NCI-H1436 (cell line): Measurements from ENCODE around the gene TNIP2.

Source experiments
- DNase-seq: peaks from one replicate; lab custom pipeline; 2025; lab: John Stamatoyannopoulos, UW

The TNIP2 gene, protein sequence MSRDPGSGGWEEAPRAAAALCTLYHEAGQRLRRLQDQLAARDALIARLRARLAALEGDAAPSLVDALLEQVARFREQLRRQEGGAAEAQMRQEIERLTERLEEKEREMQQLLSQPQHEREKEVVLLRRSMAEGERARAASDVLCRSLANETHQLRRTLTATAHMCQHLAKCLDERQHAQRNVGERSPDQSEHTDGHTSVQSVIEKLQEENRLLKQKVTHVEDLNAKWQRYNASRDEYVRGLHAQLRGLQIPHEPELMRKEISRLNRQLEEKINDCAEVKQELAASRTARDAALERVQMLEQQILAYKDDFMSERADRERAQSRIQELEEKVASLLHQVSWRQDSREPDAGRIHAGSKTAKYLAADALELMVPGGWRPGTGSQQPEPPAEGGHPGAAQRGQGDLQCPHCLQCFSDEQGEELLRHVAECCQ

DNA sequence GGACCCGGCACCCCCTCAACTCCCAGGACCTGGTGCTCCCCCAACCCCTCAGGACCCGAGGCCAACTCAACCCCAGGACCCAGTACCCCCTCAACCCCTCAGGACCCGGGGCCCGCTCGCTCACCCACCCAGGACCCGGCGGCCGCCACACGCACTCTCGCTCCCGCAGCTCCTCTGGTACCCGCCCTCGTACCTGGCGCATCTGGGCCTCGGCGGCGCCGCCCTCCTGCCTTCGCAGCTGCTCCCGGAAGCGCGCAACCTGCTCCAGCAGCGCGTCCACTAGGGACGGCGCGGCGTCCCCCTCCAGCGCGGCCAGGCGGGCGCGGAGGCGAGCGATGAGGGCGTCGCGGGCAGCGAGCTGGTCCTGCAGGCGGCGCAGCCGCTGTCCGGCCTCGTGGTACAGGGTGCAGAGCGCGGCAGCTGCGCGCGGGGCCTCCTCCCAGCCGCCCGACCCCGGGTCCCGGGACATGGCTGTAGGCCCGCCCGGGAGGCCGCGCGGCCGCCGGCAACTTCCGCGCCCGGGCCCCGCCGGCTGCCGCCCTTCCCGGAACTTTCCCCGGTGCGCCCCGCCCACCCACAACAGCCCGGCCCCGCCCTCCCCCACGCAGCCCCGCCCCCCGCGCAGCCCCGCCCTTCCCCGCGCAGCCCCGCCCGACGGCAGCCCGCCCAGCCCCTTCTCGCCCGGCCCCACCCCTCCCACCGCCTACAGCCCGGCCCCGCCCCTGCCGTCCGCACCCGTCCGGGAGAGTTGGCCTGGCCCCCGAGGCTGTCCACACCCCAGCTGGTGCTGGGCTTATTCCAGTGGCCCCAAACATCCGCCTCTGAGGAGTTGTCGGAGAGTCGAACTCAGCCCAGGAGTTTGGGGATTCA, at the start of gene TNIP2:
Gene TNIP2 (minus strand): TSS at position 516 of the 870 bp plus-strand sequence. CDS start 47 bp downstream, at position 469.
- peak; percentile 29 for DNase-seq

DNA sequence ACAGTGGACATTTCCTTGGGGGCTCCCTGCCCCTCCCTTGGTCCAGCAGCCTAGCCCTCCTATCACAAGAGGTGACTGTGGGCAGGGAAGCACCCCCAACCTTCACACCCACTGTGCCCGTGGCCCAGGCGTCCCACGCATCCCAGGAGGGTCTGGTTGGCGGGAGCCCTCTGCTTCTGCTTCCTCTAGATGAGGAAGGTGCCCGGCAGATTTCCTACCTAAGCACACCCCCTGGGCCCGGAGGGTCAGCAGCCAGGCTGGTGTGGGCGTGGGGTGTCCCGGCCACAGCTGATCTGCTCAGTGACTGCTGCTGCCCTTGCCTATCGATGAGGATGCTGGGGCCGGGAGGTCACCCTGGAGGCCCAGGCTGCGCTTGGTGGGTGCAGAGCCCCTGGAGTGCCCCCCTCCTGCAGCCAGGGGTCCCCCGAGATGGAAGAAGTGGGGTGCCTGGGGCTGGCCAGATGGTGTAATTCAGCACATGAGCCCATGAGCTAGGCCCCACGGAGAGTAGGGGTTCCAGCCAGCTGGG, 48.9 kb upstream of the TNIP2 start:
- no peak for DNase-seq

DNA sequence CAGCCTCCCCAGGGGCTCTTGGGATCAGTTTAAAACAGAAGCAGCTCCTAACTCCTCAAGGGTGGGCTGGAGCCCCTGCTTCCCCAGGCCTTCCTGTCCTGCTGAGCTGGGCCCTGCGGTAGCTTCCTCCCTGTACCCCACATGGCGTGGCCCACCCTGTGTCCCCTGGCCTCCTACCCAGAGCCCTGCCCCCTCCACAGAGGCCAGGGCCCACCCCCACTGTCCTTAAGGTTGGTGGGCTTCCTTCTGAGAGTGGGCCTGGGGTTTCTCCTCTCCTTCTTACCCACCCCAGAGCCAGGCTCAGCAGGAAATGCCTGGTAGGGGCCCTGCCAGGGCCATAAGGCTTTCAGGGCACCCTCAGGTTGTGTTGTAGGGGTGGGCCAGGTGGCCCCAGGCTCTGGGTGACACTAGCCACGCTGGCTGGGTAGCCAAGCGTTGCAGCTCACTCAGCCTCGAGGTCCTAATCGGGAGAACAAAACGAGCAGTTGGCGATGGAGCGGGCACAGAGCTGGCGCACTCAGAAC, 48.4 kb upstream of the TNIP2 start:
- no peak for DNase-seq

DNA sequence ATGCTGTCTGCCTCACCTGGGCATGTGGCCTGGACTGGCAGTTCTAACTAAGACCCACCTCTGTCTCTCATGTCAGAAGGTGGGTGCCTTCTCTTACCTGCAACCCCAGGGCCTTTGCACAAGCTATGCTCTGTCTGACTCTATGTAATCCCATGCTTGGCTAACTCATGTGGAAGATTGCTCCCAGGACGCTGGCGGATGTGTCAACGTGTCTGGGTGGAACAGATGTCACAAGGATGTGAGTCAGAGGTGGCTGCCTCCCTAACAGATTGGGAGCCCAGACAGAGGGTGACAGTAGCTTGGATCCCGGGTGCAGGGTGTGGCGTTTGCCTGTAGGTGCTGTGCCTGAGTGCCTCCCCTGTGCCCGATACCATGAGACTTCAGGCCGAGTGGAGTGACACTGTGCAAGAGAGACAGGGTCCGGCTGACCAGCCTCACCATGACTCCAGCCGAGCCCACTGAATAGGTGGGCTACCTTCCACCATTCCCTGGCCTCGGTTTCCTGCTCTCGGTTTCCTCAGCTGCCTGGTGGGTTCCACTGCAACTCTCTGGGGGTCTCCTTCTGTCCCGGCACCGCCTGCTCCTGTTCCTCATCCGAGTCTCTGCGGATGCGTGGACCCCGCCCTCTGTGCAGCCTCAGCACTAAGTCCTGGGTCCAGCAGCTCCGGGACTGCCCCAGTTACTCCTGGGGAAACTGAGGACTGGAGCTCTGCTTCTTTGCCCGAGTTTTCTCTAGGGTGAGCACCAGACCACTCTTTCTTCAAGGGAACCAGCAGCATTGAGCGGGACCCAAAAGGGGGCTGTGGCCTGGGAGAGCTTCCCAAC, 47.7 kb upstream of the TNIP2 start:
- DNase-seq, result no peak

DNA sequence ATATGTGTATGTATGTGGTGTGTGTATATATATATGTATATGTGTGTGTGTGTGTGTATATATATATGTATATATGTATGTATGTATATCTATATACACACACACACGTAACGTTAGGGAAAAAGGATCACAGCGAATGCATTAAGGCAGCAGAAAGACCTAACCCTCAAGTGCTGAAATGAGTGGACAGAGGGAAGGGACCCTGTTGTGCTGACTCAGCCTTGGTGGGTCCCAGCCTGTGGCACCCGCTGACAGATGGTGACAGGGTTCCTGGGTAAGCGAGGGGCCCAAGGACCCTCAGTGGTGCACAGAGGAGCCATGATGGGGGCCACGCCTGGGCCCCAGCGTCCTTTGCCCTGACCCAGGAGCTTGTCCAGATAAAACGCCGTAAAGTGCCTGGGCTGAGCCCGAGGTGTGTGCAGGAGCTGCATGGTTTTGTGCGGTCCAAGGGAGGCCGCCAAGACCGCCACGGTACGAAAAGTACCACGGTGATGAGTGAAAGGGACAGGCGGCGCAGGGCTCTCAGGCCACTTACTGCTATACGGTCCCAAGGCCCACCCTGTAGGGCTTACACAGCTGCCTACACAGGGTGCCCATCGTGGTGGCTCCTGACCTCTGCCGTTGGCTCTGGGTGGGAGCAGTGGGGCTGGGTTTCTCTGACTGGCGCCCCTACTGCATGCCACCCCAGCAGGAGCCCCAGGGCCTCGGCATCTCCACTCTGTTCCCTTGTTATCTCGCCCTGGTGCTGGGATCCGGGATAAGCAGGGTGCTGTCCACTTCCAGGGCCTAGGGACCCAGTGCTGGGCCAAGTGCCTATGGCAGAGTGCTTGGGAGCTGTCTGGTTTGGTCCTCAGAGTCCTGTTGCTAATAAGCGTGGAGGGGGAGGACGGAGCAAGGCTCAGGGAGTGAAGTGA, 46.7 kb upstream of the TNIP2 start:
- DNase-seq, result no peak

DNA sequence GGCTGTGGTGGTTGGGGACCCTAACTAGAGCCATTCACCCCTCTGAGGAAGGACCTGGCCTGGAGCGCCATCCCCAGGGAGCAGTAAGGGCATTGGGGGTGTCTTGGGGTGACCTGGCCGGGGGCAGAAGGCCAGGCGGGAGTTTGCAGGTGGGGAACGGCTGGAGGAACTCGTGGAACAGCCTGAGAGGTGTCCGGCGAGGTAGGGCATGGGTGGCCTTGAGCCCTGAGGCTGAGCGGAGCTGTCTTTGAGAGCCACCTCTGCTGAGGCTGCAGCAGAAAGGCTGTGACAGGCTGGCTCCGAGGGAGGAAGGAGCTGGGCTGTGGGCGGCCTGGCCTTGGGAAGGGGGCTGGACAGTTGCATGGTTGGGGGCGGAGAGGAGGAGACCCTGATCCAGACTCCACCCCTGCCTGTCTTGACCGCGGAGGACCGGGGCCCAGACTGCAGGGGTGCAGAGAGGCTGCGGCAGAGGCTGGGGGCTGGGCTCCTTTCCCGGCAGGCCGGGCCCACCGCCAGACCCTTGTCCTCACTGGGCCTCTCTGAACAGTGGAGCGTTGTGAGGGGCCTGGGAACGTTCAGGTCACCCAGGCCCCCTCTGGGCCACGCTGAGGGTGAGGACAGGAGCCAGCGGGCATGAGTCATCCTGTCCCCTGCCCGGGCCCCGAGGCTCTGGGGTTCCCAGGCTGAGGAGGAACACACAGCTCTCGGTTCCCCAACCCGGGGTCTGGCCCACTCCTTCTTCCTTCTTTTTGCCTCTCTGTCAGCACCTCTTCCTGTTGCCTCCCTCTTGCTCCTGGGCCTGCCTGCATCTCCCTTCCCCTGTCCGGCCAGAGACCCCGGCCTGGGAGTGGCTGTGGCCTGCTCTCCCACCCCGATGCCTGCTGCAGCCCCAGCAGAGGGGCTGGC, 44.8 kb upstream of the TNIP2 start:
- no peak for DNase-seq

DNA sequence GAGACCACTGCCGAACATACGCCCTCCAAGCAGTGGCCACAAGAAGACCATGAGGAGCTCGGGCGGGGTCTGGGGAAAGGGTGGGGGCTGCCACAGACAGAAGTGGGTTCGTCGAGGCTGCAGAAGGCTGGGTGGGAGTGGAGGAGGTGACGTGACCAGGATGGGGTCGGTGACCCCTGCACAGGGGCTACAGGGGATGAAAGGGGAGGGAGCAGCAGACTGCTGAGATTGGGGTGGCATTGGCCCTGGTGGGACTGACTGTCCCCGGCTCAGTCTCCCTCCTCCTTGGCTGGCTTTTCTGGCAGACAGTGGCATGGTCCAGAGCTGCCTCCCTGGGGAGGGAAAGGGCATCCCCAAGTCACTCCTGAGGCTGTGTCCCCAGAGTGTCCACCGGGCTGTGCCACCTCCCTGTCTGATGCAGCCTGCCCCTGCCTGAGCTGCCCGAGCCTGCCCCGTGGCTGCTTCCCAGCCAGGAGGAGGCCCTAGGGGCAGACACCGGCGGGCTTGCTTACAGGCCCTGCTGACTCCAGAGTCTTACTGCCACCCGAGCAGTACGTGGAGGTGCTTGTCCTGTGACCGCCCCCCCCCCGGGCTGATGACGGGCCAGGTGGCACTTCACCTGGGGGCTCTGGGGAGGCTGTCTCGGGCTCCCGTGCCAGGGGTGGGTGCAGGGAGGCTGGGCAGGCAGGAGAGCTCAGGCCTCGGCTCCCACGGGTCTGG, 44.0 kb upstream of the TNIP2 start:
- no peak for DNase-seq

DNA sequence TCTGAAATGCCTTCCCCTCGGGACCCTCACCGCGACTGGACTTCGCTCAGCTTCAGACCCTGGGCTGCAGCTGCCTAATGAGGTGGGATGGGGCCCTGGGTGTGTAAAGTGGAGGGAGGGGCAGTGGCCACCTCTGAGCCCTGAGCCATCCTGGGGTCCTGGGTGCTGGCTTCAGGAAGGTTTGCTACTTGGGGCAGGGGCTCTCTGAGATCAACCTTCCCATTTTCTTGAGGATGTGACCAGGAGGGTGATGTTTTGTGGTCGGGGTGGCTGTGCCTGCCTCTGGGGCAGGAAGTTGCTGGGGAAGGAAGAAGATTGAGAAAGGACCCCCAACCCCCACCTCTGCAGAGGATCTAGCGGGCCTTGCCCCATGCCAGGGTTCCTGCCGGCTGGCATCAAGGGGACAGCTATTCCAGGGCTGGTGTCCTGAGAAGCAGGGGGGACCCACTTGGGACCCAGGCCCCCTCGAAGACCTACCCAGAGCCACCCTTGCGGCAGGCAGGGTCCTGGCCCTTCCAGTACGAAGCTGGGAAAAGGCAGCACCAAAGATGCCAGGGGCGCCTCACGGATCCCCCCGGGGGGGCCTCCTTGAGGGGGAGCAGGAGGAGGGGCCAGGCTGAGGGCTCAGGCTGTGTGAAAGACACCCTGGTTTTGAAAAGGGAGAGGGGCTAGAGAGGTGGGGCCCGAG, 43.2 kb upstream of the TNIP2 start:
- DNase-seq, result no peak

DNA sequence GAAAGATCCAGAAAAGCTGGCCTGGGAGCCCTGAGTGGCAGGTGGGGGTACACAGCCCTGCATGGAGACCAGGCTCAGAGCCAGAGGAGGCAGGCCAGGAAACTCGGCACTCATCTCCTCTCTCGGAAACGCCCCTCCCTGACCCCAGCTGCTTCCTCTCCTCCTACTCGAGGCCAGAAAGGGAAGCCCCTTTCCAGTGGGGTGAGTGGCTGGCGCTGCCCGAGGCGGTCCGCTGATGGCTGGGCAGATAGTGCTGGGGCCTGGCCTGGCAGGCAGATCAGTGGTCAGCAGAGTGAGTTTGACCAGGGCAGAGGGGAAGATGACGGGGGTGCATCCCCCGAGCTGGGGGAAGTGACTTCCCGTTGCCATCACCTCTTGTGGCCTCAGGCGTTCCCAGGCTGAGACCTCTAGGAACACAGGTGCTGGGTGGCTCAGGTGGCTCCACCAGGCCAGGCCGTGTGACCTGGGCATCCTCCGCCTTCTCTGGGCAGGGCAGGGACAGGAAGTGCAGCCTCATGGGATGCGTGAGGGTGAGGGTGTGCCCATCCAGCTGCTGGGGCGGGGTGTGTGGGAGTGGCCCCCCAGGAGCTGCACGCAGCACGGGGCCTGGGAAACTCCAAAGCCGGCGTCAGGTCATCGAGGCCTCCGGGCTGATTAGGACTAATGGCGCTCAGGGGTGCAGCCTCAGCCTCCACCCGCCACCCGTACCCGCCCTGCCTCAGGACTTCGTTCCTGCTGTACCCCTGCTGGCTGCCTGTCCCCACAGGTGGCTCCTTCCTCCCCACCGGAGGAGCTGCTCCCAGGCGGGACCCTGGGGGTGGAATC, 42.5 kb upstream of the TNIP2 start:
- DNase-seq, result no peak

DNA sequence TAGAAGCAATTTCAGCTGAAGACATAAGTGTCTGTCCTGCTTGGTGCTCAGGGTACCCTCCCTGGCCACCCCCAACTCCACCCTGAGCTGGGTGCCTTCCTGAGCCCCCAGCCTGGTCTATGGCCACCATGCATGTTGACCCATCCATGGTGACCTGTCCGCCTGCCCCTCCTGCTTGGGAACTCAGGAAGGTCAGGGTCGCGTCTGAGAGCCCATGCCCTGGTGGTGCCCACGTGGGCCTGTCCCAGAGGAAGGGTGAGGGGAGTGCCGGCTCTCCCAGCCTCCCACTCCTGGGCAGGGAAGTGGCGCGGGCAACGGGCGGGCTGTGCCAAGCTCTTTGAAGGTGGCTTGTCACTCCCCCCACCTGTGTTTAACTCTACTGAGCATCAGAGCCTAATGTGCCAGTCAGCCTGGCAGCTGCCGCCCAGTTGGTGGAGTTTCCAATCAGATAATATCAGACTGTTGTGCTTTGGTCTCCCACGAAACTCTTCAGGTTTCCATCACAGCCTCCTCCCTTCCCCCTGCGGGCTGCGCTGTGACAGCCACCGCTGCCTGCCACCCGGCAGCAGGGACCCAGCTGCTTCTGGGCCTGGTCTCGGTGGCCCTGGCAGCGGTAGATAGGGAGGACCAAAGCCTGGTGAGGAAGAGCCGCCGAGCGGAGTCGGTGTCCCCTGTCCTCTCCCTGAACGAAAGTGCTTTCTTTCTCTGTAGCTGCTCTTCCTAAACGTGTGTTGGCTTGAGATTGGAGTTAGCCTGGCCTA, 41.6 kb upstream of the TNIP2 start:
- no peak for DNase-seq

DNA sequence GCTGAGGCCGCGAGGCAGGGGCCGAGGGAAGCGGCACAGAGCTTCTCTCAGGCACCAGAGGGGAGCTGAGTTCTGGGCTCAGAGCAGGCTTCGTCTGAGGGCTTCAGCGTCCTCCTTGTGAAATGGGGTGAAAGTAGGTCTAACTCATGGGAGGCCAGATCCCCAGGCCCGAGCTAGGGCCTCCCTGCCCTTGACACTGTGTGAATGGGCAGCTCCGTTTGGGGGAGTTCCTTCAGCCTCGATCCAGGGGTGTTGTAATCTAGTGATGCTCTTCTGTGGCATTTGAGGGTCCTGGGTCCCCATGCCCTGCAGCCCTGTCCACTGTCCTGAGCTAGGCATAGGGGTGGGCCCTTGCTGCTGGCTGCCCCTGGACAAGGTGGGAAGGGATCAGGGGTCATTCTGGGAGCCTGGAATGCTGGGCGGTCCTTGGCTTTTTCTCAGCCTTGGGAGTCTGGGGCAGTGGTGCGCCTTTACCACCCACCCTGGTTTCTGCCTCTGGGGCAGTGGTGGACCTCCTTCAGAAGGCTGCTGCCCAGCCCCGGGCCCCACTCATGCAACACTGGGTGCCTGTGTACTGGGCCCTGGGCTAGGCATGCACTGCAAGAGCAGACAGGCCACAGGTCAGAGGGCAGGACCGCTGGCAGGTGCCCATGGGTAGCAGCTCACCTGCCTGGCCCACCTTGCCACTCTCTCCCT, 40.9 kb upstream of the TNIP2 start:
- no peak for DNase-seq

DNA sequence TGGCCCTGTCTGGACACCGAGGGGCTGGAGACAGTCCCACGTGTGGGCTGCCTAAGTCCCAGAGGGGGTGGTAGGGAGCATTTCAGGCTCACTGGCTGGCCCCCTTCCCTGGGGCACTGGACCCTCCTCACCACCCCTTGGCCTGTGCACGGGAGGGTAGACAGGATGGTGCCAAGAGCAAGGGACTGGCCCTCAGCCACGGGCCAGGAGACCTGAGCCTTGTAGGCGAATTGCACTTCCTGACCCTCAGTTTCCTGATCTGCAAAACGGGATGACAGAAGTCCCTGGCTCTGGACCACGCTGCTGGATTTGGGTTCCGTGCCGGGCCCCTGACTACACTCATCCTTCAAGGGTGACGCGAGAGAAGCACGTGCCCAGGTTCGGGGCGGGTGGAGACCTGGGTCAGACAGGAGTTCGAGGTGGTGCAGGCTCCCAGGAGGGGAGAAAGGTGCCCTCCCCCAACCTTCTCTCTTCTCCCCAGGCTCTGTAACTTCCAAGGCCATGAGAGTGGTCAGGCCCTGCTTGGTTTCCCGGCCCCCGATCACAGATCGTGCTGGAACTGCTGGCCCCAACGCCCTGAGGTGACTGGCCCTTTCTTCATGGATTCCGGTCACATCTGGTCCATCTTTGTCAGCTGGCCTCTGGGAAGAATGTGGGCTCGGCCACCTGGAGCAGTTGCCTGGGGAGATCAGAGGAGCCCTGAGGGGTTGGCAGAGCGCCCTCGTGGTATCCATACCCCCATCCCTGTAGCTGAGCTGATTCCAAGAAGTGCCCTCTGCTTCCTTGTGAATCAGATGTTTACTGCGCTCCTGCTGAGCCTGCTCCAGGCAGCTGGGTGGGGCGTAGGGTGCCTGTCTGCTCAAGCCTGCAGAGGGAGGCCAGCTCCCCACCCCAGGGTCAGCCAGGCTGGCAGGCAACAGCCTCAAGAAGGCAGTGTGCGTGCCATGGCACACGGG, 40.0 kb upstream of the TNIP2 start:
- no peak for DNase-seq

DNA sequence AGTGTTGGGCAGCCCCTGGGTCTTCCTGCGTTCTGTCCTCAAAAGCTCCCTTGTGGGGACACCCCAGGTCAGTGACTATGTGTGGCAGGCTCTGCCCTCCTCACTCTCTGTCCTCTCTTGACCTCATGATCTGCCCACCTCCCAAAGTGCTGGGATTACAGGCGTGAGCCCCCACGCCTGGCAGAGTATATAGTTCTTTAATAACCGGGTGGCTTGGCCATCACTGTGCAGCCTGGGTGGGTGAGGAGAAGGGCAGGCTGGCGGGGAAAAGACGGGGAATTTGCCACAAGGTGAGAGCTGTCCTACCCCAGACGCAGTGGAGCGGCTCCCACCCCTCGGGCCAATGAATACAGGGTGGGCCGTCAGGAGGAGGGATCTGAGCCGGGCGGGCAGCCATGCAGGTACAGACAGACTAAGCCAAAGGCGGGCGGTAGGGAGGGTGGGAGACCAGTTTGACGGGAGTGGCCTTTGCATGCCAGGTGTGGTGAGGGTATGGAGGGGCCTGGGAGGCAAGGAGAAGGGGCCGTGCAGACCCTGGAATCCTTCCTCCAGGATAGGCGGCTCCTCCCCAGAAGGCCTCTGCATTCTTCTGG, 39.3 kb upstream of the TNIP2 start:
- no peak for DNase-seq
